AG04450 (cell line): ENCODE measurements around the gene RCAN1. TPM values are rescaled to one million over a fixed set of nuclear protein-coding genes. Genes with fewer than 3 reads are reported as not detected.

Source experiments
- CTCF ChIA-PET: fragments of 300-600, 350-600 bp; formaldehyde crosslinking; extraction: SDS; loops from one replicate; lab custom pipeline; 2022; ENCODE audit warnings: antibody characterized with exemption, inconsistent platforms; lab: Charles Lee
- POLR2A ChIA-PET: fragments of 350-600 bp; formaldehyde crosslinking; extraction: SDS; loops from one replicate; lab custom pipeline; 2021; ENCODE audit warnings: antibody characterized with exemption, inconsistent platforms; lab: Yijun Ruan, JAX
- DNase-seq: peaks from one replicate; pipeline ENCODE4 v3.0.0-alpha.2; 2011; ENCODE audit warnings: low read depth, low spot score
- H3K27ac ChIP-seq: one replicate; pipeline ENCODE4 v1.5.1; 2012; ENCODE audit warnings: low read depth, low read length, control low read depth
- H3K27me3 ChIP-seq: one replicate; pipeline ENCODE4 v1.6.0; 2012; ENCODE audit warnings: low read length; ENCODE audit not compliant: control insufficient read depth, insufficient read depth
- H3K4me3 ChIP-seq: 2 replicates; pipeline ENCODE4 v1.5.1; 2011; ENCODE audit warnings: mild to moderate bottlenecking, low read depth, low read length, control low read depth
- H3K9me3 ChIP-seq: 2 replicates; pipeline ENCODE4 v1.5.1; 2012; ENCODE audit warnings: low read length; ENCODE audit not compliant: control insufficient read depth, insufficient read depth
- CTCF ChIP-seq: IDR thresholded peaks from 2 replicates; pipeline ENCODE4 v1.5.1; 2011; ENCODE audit warnings: low read depth, low read length, control low read depth, inconsistent platforms
- polyA plus RNA-seq: library from polyadenylated mRNA; depleted of rRNA; stranded (reverse); fragments of >200 nt; gene quantifications from 2 replicates; pipeline ENCODE4 v1.2.3, GENCODE V29; 2011

The RCAN1 gene
- polyA plus RNA-seq, 1 experiment = 50.6 TPM

- no peak for DNase-seq
- H3K4me3 ChIP-seq = no peak overlapping the region
- POLR2A ChIA-PET = no interaction called here
- H3K9me3 ChIP-seq = no peaks in the 10 kb centered on the region
- H3K27me3 ChIP-seq = no peaks in the 10 kb centered on the region
- no peak for TF ChIP-seq CTCF
- CTCF ChIA-PET = no interaction called here
- H3K27ac ChIP-seq = no peak overlapping the region
These were observed 101.7 kb downstream of the RCAN1 start for GRCh38 chr21:34513129-34513675.

- Histone ChIP-seq H3K4me3 (no peak within 1 kb of the TSS), H3K27me3 (no peaks in the 10 kb centered on the region), H3K27ac (no peak within 1 kb of the TSS), H3K9me3 (no peaks in the 10 kb centered on the region)
- ChIA-PET POLR2A (no interaction called here), CTCF (interaction anchor here (1.8 to 4.8 kb wide), 3 partner anchors 10 to 91 kb away, joined by 11 to 102 read pairs (median 35); no protein-coding TSS in a partner anchor)
- no peak for DNase-seq
- TF ChIP-seq CTCF = no peak
These were observed 103.0 kb downstream of the RCAN1 start, which contains the start of gene KCNE1 for GRCh38 chr21:34511787-34512455. Gene KCNE1 (minus strand): TSS chr21:34512210. CDS start chr21:34449634, 62,576 bp downstream.

GRCh38 chr21:34511181-34511580 lies 103.7 kb downstream of the RCAN1 start:
- Histone ChIP-seq H3K4me3 (no peak overlapping the region), H3K27me3 (no peaks in the 10 kb centered on the region), H3K27ac (no peak overlapping the region), H3K9me3 (no peaks in the 10 kb centered on the region)
- CTCF ChIA-PET = interaction anchor here (0.9 to 4.8 kb wide), 19 partner anchors 9 to 144 kb away, joined by 3 to 102 read pairs (median 6); no protein-coding TSS in a partner anchor
- no peak for DNase-seq
- POLR2A ChIA-PET = interaction anchor here (1.0 to 1.1 kb wide), 2 partner anchors 16 to 92 kb away, joined by 3 to 7 read pairs; no protein-coding TSS in a partner anchor
- no peak for TF ChIP-seq CTCF

- no peaks in the 10 kb centered on the region for H3K27me3 ChIP-seq
- H3K27ac ChIP-seq = no peak overlapping the region
- CTCF ChIA-PET = interaction anchor here (0.6 to 4.8 kb wide), 22 partner anchors 9 to 143 kb away, joined by 3 to 102 read pairs (median 6); no protein-coding TSS in a partner anchor
- H3K9me3 ChIP-seq = no peaks in the 10 kb centered on the region
- POLR2A ChIA-PET = interaction anchor here (0.6 to 1.1 kb wide), 3 partner anchors 16 to 93 kb away, joined by 3 to 11 read pairs (median 7); no protein-coding TSS in a partner anchor
- TF ChIP-seq CTCF = peak; percentile 87
- DNase-seq = no peak
- H3K4me3 ChIP-seq = no peak overlapping the region
These were observed 104.5 kb downstream of the RCAN1 start for GRCh38 chr21:34510148-34511142.
